Measurements from ENCODE around the gene CYTH1. TPM values are rescaled to one million over a fixed set of nuclear protein-coding genes. Genes with fewer than 3 reads are reported as not detected.

The CYTH1 gene
- total and polyA plus RNA-seq, 4 donors, result 15.4 to 32.1 (median 20.6) TPM

- TF ChIP-seq REST (IDR thresholded peaks at IDR 0.05) (no peak), HNF4G (IDR thresholded peaks at IDR 0.05) (no peak), JUND (IDR thresholded peaks at IDR 0.05) (no peak), NR2F2 (IDR thresholded peaks at IDR 0.05) (no peak), EGR1 (IDR thresholded peaks at IDR 0.05; ENCODE audit: low read depth in 2 of 2) (no peak), GABPA (IDR thresholded peaks at IDR 0.05 in 1 of 2, conservative IDR thresholded peaks at IDR 0.05 in 1 of 2) (no peak)
These were observed 17.2 kb downstream of the CYTH1 start (continued) for GRCh38 chr17:78764871-78765270.

DNA sequence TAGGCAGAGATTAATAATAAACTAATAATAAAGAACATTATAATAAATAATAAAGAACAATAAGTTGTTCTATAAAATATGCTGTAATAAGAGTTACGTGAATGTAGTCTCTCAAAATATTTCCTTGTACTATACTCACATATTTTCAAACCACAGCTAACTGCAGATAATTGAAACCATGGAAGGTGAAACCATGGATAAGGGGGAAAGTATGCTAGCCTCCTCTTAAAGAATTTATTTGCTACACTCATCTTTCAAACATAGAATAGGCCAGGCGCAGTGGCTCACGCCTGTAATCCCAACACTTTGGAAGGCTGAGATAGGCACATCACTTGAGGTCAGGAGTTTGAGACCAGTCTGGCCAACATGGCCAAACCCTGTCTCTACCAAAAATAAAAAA is 18.5 kb downstream of the CYTH1 start:
- Histone ChIP-seq H3K36me3 (ENCODE audit: control insufficient read depth in 4 of 4, insufficient read depth in 3 of 4, low read depth in 1 of 4, low read length in 3 of 4) (no peaks in the 10 kb centered on the region), H3K27me3 (ENCODE audit: control insufficient read depth in 4 of 4, insufficient read depth in 4 of 4, low read length in 3 of 4) (no peaks in the 10 kb centered on the region), H3K9me3 (ENCODE audit: control insufficient read depth in 4 of 4, low read length in 3 of 4) (no peaks in the 10 kb centered on the region), H3K4me1 (ENCODE audit: control insufficient read depth in 4 of 4, insufficient read depth in 4 of 4, low read length in 3 of 4) (peaks cover 9 to 27% (median 16%) of the 10 kb centered on the region in 4 donors), H3K9ac (ENCODE audit: low read depth in 1 of 2, low read length in 2 of 2) (no peak overlapping the region), H3K4me3 (ENCODE audit: low read depth in 1 of 3, low read length in 3 of 3) (no peak overlapping the region), H3K27ac (ENCODE audit: low read depth in 1 of 2, low read length in 2 of 2) (no peak overlapping the region)
- no peak for DNase-seq (ENCODE audit: low spot score)
- 95% methylated on average over 3 of the region's 3 CpGs for WGBS
- TF ChIP-seq, protein P1, sequence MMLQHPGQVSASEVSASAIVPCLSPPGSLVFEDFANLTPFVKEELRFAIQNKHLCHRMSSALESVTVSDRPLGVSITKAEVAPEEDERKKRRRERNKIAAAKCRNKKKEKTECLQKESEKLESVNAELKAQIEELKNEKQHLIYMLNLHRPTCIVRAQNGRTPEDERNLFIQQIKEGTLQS (IDR thresholded peaks at IDR 0.05), result no peak
- TF ChIP-seq TAF1 (conservative IDR thresholded peaks at IDR 0.05), result no peak

DNA sequence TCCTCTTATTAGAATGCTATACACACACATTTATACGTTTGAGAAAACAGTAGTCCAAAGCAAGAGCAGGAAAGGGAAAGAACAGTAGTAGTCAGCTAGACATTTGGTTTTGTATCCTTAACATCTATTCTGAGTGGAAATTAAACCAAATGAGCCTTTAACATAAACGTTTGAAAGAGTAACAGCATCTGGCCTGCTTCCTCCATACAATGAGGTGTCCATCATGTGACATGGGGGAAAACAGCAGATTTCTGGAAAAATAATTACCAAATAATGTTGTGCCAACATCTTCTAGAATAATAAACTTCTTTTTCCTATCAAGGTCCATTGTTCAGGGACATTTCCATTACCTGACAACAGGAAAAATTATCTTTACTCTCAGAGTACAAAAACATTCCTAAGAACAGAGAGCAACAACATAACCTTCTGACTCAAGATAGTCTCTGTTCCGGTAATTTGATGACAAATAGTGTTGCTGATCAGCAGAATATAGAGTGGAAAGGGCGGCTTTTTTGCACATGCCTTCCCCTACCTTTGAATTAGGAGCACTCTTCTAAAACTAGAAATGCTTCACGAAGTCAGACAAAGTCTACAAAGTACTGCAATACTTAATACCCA is 20.2 kb downstream of the CYTH1 start:
- H3K27me3 ChIP-seq (ENCODE audit: control insufficient read depth in 4 of 4, insufficient read depth in 4 of 4, low read length in 3 of 4), result no peaks in the 10 kb centered on the region
- no peaks in the 10 kb centered on the region for H3K9me3 ChIP-seq (ENCODE audit: control insufficient read depth in 4 of 4, low read length in 3 of 4)
- no peaks in the 10 kb centered on the region for H3K36me3 ChIP-seq (ENCODE audit: control insufficient read depth in 4 of 4, insufficient read depth in 3 of 4, low read depth in 1 of 4, low read length in 3 of 4)
- 67% methylated on average over 5 of the region's 5 CpGs for WGBS
- H3K4me3 ChIP-seq (ENCODE audit: low read depth in 1 of 3, low read length in 3 of 3), result no peak overlapping the region
- no peak for DNase-seq (ENCODE audit: low spot score)
- peak; percentile 31 for TF ChIP-seq NR2F2 (IDR thresholded peaks at IDR 0.05)
- TF ChIP-seq RAD21 (IDR thresholded peaks at IDR 0.05), result no peak
- peaks cover 9 to 33% (median 20%) of the 10 kb centered on the region in 4 donors for H3K4me1 ChIP-seq (ENCODE audit: control insufficient read depth in 4 of 4, insufficient read depth in 4 of 4, low read length in 3 of 4)
- H3K27ac ChIP-seq (ENCODE audit: low read depth in 1 of 2, low read length in 2 of 2), result peak overlapping the region in 1 of 2 donors; percentile 46
- no peak overlapping the region for H3K9ac ChIP-seq (ENCODE audit: low read depth in 1 of 2, low read length in 2 of 2)

DNA sequence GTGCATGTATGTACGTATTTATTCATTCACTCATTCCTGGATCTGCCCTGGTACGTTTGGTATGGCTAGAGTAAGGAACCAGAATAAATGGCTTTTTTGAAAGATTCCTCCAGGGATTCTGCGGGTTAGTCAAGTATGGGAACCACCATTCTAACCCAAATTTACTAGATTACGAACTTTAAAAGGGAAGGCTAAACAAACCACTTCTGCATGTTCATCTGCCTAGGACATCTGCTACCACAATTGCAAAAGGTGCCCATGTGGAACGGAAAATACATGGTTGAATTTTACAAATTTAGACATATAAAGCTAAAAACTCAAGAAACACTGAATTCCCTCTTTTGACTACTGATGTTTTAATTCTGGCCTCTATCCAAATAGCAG is 22.1 kb downstream of the CYTH1 start:
- Histone ChIP-seq H3K27me3 (ENCODE audit: control insufficient read depth in 4 of 4, insufficient read depth in 4 of 4, low read length in 3 of 4) (no peaks in the 10 kb centered on the region), H3K4me1 (ENCODE audit: control insufficient read depth in 4 of 4, insufficient read depth in 4 of 4, low read length in 3 of 4) (peaks cover 6 to 28% (median 16%) of the 10 kb centered on the region in 4 donors), H3K36me3 (ENCODE audit: control insufficient read depth in 4 of 4, insufficient read depth in 3 of 4, low read depth in 1 of 4, low read length in 3 of 4) (no peaks in the 10 kb centered on the region), H3K27ac (ENCODE audit: low read depth in 1 of 2, low read length in 2 of 2) (peak overlapping the region in 1 of 2 donors; percentile 51), H3K9me3 (ENCODE audit: control insufficient read depth in 4 of 4, low read length in 3 of 4) (no peaks in the 10 kb centered on the region), H3K9ac (ENCODE audit: low read depth in 1 of 2, low read length in 2 of 2) (no peak overlapping the region), H3K4me3 (ENCODE audit: low read depth in 1 of 3, low read length in 3 of 3) (no peak overlapping the region)
- WGBS, result 87% methylated on average over 5 of the region's 5 CpGs
- TF ChIP-seq, protein P2, sequence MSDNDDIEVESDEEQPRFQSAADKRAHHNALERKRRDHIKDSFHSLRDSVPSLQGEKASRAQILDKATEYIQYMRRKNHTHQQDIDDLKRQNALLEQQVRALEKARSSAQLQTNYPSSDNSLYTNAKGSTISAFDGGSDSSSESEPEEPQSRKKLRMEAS (IDR thresholded peaks at IDR 0.05), result no peak
- TF ChIP-seq YY1 (IDR thresholded peaks at IDR 0.05), result no peak
- no peak for TF ChIP-seq RAD21 (IDR thresholded peaks at IDR 0.05)
- no peak for TF ChIP-seq TAF1 (conservative IDR thresholded peaks at IDR 0.05)
- no peak for TF ChIP-seq CTCF (IDR thresholded peaks at IDR 0.05; ENCODE audit: low read depth, low read length, missing input control)
- DNase-seq (ENCODE audit: low spot score), result no peak
